Heart right ventricle (tissue), 16 donors: ENCODE data around the gene SUSD3. TPM values are rescaled to one million over a fixed set of nuclear protein-coding genes. Genes with fewer than 3 reads are reported as not detected.

ENCODE experiments used
- ATAC-seq, 8 donors: fragments of 200-7000 bp; cut with Tn5 transposase; one replicate each; pipeline ENCODE4 v1.9.1; 2020; ENCODE audit warnings: mild to moderate bottlenecking in 8 of 8, moderate library complexity in 8 of 8, moderate number of reproducible peaks in 1 of 8
- DNase-seq, 2 donors: peaks; one replicate each; pipeline ENCODE4 v3.0.0-alpha.2; 2020
- H3K27ac ChIP-seq, 10 donors: fragments of 200-600 bp; sonication (generic) in 2 of 10; one replicate each; pipeline versions ENCODE4 v1.5.0 to v1.8.0; 2020 to 2022; ENCODE audit warnings: mild to moderate bottlenecking in 3 of 10
- H3K27me3 ChIP-seq, 7 donors: fragments of 200-600 bp; one replicate each; pipeline ENCODE4 v1.8.0; 2021 to 2022; ENCODE audit warnings: mild to moderate bottlenecking in 2 of 7
- H3K36me3 ChIP-seq, 9 donors: fragments of 200-600 bp; sonication (generic) in 1 of 9; one replicate each; pipeline versions ENCODE4 v1.5.0 to v1.8.0; 2020 to 2022; ENCODE audit warnings: mild to moderate bottlenecking in 2 of 9
- H3K4me1 ChIP-seq, 9 donors: fragments of 200-600 bp; sonication (generic) in 1 of 9; one replicate each; pipeline versions ENCODE4 v1.5.0 to v1.8.0; 2020 to 2022; ENCODE audit warnings: mild to moderate bottlenecking in 4 of 9
- H3K4me3 ChIP-seq, 10 donors: fragments of 200-600 bp; sonication (generic) in 2 of 10; one replicate each; pipeline versions ENCODE4 v1.5.0 to v1.8.0; 2020 to 2022; ENCODE audit warnings: mild to moderate bottlenecking in 7 of 10, moderate library complexity in 2 of 10
- H3K9me3 ChIP-seq, 11 donors: fragments of 200-600 bp in 10 of 11; sonication (generic) in 2 of 11; one replicate each; pipeline versions ENCODE4 v1.5.0 to v1.8.0; 2013 to 2022; ENCODE audit warnings: mild to moderate bottlenecking in 2 of 11, control low read depth in 1 of 11, moderate library complexity in 1 of 11
- CTCF ChIP-seq, 9 donors: fragments of 200-600 bp; sonication (generic) in 2 of 9; IDR thresholded peaks; one replicate each; pipeline versions ENCODE4 v1.5.0 to v1.8.0; 2021 to 2022; ENCODE audit warnings: antibody characterized with exemption in 9 of 9, mild to moderate bottlenecking in 5 of 9, moderate library complexity in 1 of 9
- WGBS, 2 donors: extraction: QIAGEN DNeasy Blood & Tissue Kit; methylation state at CpG; one replicate each; pipeline ENCODE4 v1.1.7; 2013; ENCODE audit warnings: inconsistent platforms in 1 of 2; 5-methylcytosine and 5-hydroxymethylcytosine counted together
- intact Hi-C, 10 donors: fragments of 100-400 bp; cut with DNase I; formaldehyde crosslinking; loops; one replicate each; pipeline versions ENCODE4 v1.11.1 to v1.14.2; 2022
- polyA plus RNA-seq, 2 donors: library from polyadenylated mRNA; stranded (reverse); fragments of 200-250 nt; gene quantifications; one replicate each; pipeline ENCODE4 v1.2.3, GENCODE V29; 2013
- total RNA-seq, 10 donors: library from RNA; stranded (reverse); fragmentation: NEBNext Ultra II Directional in 3 of 10; extraction: Animal tissue kit (Norgen Biotek cat#: 25700) in 3 of 10; gene quantifications; one replicate each; pipeline versions ENCODE4 v1.2.1 to v1.2.4, GENCODE V29; 2021 to 2023
- donor health status: Arrhythmogenic right ventricular cardiomyopathy.
- donor health status: ischemic (EF 13 %, LVEDD 7.1; RV severe dilation, severe dysfunction).
- donor health status: healthy with polysubstance abuse.
- donor health status: DM: no; HTN: yes; CAD: no.
- donor health status: DM: no; HTN: no; CAD: no.
- donor health status: ischemic (EF 25% LVEDD 6.9; RV normal size, moderate dysfunction).
- donor health status: ischemic (EF 25% LVEDD 5.7; RV mildly dilated, moderate dysfunction).
- donor health status: healthy.
- donor health status: DM: yes; HTN: yes; CAD: no.
- donor health status: Ischemic cardiomyopathy.
- donor health status: ischemic (EF 35%, LVEDD 5.7; RV mildly dilated, moderate dysfunction).
- donor health status: nonischemic (EF 11% LVEDD 7.7; RV severe dilation, severe dysfunction).
- donor health status: DM: yes; HTN: yes; CAD: no.
- donor health status: PGD.
- donor health status: ischemic (EF 29% LVEDD 5.4; RV normal size, mild dysfunction).
- donor health status: nonischemic (EF 23%, LVEDD 6.1; RV moderate dilation, normal function).

SUSD3 gene
- total and polyA plus RNA-seq, 12 donors = 0.40 to 2.1 (median 0.79) TPM; not detected in 1

DNA sequence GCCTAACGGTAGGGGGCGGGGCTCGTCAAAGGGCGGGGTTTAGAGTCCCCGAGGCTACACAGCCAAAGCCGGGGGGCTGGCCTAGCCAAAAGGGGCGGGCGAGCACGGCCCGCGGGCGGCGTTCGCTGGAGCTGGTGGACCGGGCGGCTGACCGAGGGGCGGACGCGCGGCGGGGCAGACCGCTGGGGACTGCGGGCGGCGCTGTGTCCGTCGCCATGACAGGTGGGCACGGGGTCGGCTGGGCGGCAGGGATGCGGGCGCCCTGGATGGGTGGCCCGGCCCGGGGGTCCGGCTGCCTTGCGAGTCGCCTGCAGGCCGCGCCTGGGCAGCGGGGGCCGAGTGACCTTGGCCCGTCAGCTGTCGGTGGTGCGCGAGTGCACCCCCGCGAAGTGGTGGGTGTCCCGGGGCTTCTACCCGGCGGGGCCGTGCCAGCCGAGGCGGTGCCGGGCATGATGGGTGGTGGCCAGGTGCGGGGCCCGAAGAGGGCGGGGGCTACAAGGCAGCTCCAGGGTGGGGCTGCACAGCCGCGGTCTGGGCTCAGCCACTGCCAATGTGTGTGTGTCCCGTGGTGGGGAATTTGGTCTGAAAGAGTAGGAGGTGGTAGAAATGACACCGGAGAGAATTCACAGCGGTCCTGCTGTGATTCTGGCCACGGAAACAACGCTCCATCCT, 37.8 kb downstream of the SUSD3 start, which contains the start of gene CARD19:
CARD19 (plus strand) TSS at position 87 of the 672 bp plus-strand sequence; CDS start at position 216, 129 bp downstream.
- peak in 4 of 8 donors; percentile 2 to 6 (median 4) for ATAC-seq

GRCh38 chr9:93096811-93097382, 38.4 kb downstream of the SUSD3 start:
- 18 to 22% methylated on average over 16 of the region's 16 CpGs for WGBS, 2 donors
- Histone ChIP-seq H3K4me1 (peaks cover 18 to 72% (median 59%) of the 10 kb centered on the region in 9 donors), H3K27ac (peak overlapping the region; percentile 20 to 97 (median 94)), H3K27me3 (no peaks in the 10 kb centered on the region), H3K9me3 (peaks cover 0 to under 1% (median 0%) of the 10 kb centered on the region in 11 donors), H3K4me3 (peak overlapping the region; percentile 83 to 100 (median 97)), H3K36me3 (no peaks in the 10 kb centered on the region)
- intact Hi-C loops = loop anchor here in 3 of 10 donors (5.0 to 10.0 kb wide), 3 partner anchors 45 to 355 kb away; partner anchors contain the start of genes FAM120A (in 1 of the 3) and FAM120AOS (in 1 of the 3)
- TF ChIP-seq CTCF (IDR thresholded peaks at IDR 0.05) = no peak
- DNase-seq (no peak), ATAC-seq (no peak)

More for the DNA sequence above, 37.8 kb downstream of the SUSD3 start, which contains the start of gene CARD19:
- H3K36me3 ChIP-seq = no peaks in the 10 kb centered on the region
- intact Hi-C loops = loop anchor here in 3 of 10 donors (5.0 to 10.0 kb wide), 3 partner anchors 44 to 356 kb away; partner anchors contain the start of genes FAM120A (in 1 of the 3) and FAM120AOS (in 1 of the 3)
- peak in 3 of 9 donors; percentile 17 to 27 (median 23) for TF ChIP-seq CTCF (IDR thresholded peaks at IDR 0.05)
- peak; percentile 47 to 64 for DNase-seq
- peak within 1 kb of the TSS; percentile 91 to 99 (median 96) for H3K27ac ChIP-seq
- peaks cover 18 to 72% (median 59%) of the 10 kb centered on the region in 9 donors for H3K4me1 ChIP-seq
- peaks cover 0 to 7% (median 2%) of the 10 kb centered on the region in 11 donors for H3K9me3 ChIP-seq
- H3K4me3 ChIP-seq = peak within 1 kb of the TSS; percentile 83 to 100 (median 97)
- 0 to 1% methylated on average over 34 to 65 of the region's 65 CpGs for WGBS, 2 donors
- no peaks in the 10 kb centered on the region for H3K27me3 ChIP-seq

DNA sequence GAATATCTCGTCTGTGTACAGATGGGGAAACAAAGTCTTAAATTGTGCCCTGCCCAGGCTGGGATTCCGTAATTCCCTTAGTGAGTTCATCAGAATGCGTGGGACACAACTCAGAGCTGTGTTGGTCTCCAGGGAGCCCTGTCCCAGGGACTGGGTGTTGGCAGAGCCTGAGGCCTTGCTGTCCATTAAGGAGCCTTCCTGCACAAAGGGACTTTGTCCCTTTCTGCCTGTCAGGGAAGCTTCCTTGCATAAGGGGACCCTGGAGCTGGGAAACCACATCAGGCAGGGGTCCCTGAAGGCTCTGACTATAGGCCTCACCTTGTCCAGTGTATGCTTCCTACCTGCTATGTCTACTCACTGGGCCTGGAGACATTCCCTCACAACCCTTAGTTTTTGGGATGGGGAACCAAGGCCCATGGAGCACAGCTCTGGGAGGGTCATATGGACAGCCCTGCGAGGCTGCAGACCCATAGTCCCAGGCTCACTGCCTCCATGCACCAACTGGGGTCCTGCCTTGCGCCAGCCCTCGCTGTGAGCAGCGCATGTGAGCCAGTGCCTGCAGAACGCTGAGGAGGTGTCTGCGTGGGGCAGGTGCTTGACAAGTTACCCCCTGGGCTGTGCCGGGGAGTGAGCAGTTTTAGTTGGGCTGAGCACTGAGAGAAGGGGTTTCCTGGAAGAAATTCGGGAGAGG, 39.2 kb downstream of the SUSD3 start:
- DNase-seq = no peak
- Histone ChIP-seq H3K4me3 (peak overlapping the region in 9 of 10 donors; percentile 83 to 100 (median 98)), H3K36me3 (no peaks in the 10 kb centered on the region), H3K27me3 (no peaks in the 10 kb centered on the region), H3K27ac (peak overlapping the region in 9 of 10 donors; percentile 26 to 97 (median 94)), H3K9me3 (no peaks in the 10 kb centered on the region), H3K4me1 (peaks cover 18 to 65% (median 57%) of the 10 kb centered on the region in 9 donors)
- no peak for ATAC-seq
- WGBS, 2 donors = 77 to 93% methylated on average over 11 of the region's 11 CpGs
- intact Hi-C loops = loop anchor here in 3 of 10 donors (5.0 to 10.0 kb wide), 3 partner anchors 45 to 355 kb away; partner anchors contain the start of genes FAM120A (in 1 of the 3) and FAM120AOS (in 1 of the 3)
- TF ChIP-seq CTCF (IDR thresholded peaks at IDR 0.05) = no peak
